HEK293 (cell line): Measurements from ENCODE around the gene SHISA5.

Experiments used
- CTCF ChIA-PET: fragments of 350-600 bp; formaldehyde crosslinking; extraction: SDS; loops from one replicate; lab custom pipeline; 2021; ENCODE audit warnings: antibody characterized with exemption; lab: Yijun Ruan, JAX
- POLR2A ChIA-PET: fragments of 300-600 bp; formaldehyde crosslinking; extraction: SDS; loops from one replicate; lab custom pipeline; 2020; ENCODE audit warnings: antibody characterized with exemption, inconsistent platforms; lab: Yijun Ruan, JAX
- H3K27ac ChIP-seq: fragments of 200-500 bp; sonication (Bioruptor generic); 2 replicates; pipeline ENCODE4 v1.5.1; 2014; ENCODE audit warnings: low read depth, low read length, control low read depth, inconsistent platforms; ENCODE audit errors: extremely low read depth
- H3K36me3 ChIP-seq, 2 experiments: fragments of 200-500 bp in 1 of 2; sonication (Bioruptor generic) in 1 of 2; 1 replicate in 1 of 2; 2 replicates in 1 of 2; pipeline ENCODE4 v1.5.1; 2014 to 2017; ENCODE audit warnings: inconsistent platforms in 2 of 2, low read length in 2 of 2; ENCODE audit not compliant: control insufficient read depth in 2 of 2, insufficient read depth in 1 of 2
- H3K4me1 ChIP-seq: fragments of 200-500 bp; sonication (Bioruptor generic); 2 replicates; pipeline ENCODE4 v1.5.1; 2014; ENCODE audit warnings: mild to moderate bottlenecking, low read length, inconsistent platforms; ENCODE audit not compliant: control insufficient read depth, insufficient read depth
- H3K4me3 ChIP-seq: 2 replicates; pipeline ENCODE4 v1.5.1; 2011; ENCODE audit warnings: low read depth, mild to moderate bottlenecking, control low read depth, low read length, moderate library complexity
- H3K9me3 ChIP-seq: fragments of 200-500 bp; sonication (Bioruptor generic); 2 replicates; pipeline ENCODE4 v1.5.1; 2014; ENCODE audit warnings: low read depth, low read length, inconsistent platforms; ENCODE audit not compliant: control insufficient read depth, insufficient read depth
- FEZF1 ChIP-seq: fragments of 450-650 bp; formaldehyde crosslinking; IDR thresholded peaks from 2 replicates; pipeline ENCODE4 v1.5.1; 2016; ENCODE audit warnings: missing biosample characterization, missing genetic modification characterization
- GLIS1 ChIP-seq: fragments of 450-650 bp; formaldehyde crosslinking; IDR thresholded peaks from 2 replicates; pipeline ENCODE4 v1.5.1; 2016; ENCODE audit warnings: missing biosample characterization, missing genetic modification characterization
- GLIS2 ChIP-seq: fragments of 450-650 bp; formaldehyde crosslinking; IDR thresholded peaks from 2 replicates; pipeline ENCODE4 v1.5.1; 2016; ENCODE audit warnings: missing biosample characterization, missing genetic modification characterization
- KLF7 ChIP-seq: fragments of 450-650 bp; formaldehyde crosslinking; IDR thresholded peaks from 2 replicates; pipeline ENCODE4 v1.5.1; 2016; ENCODE audit warnings: missing biosample characterization, missing genetic modification characterization, borderline replicate concordance
- PRDM10 ChIP-seq: fragments of 450-650 bp; formaldehyde crosslinking; IDR thresholded peaks from 2 replicates; pipeline ENCODE4 v1.5.1; 2016; ENCODE audit warnings: missing biosample characterization, missing genetic modification characterization
- SCRT2 ChIP-seq: fragments of 450-650 bp; formaldehyde crosslinking; IDR thresholded peaks from 2 replicates; pipeline ENCODE4 v1.5.1; 2016; ENCODE audit warnings: missing biosample characterization, missing genetic modification characterization
- YY2 ChIP-seq: fragments of 450-650 bp; formaldehyde crosslinking; IDR thresholded peaks from 2 replicates; pipeline ENCODE4 v1.5.1; 2016; ENCODE audit warnings: missing biosample characterization, missing genetic modification characterization
- ZEB2 ChIP-seq: fragments of 450-650 bp; formaldehyde crosslinking; IDR thresholded peaks from 2 replicates; pipeline ENCODE4 v1.5.1; 2016; ENCODE audit warnings: missing biosample characterization, missing genetic modification characterization
- ZFP69B ChIP-seq: fragments of 450-650 bp; formaldehyde crosslinking; IDR thresholded peaks from 2 replicates; pipeline ENCODE4 v1.5.1; 2016; ENCODE audit warnings: missing biosample characterization, missing genetic modification characterization
- ZNF10 ChIP-seq: fragments of 450-650 bp; formaldehyde crosslinking; IDR thresholded peaks from 2 replicates; pipeline ENCODE4 v1.5.1; 2017; ENCODE audit warnings: missing biosample characterization, missing genetic modification characterization
- ZNF121 ChIP-seq: fragments of 450-650 bp; formaldehyde crosslinking; IDR thresholded peaks from 2 replicates; pipeline ENCODE4 v1.5.1; 2016; ENCODE audit warnings: missing biosample characterization, missing genetic modification characterization
- ZNF140 ChIP-seq: fragments of 450-650 bp; formaldehyde crosslinking; IDR thresholded peaks from 2 replicates; pipeline ENCODE4 v1.5.1; 2016; ENCODE audit warnings: missing biosample characterization, missing genetic modification characterization
- ZNF174 ChIP-seq: fragments of 450-650 bp; formaldehyde crosslinking; IDR thresholded peaks from 2 replicates; pipeline ENCODE4 v1.5.0; 2017; ENCODE audit warnings: missing biosample characterization, mild to moderate bottlenecking, missing genetic modification characterization
- ZNF18 ChIP-seq: fragments of 450-650 bp; formaldehyde crosslinking; IDR thresholded peaks from 2 replicates; pipeline ENCODE4 v1.5.1; 2016; ENCODE audit warnings: missing biosample characterization, missing genetic modification characterization
- ZNF311 ChIP-seq: fragments of 450-650 bp; formaldehyde crosslinking; IDR thresholded peaks from 2 replicates; pipeline ENCODE4 v1.5.1; 2017; ENCODE audit warnings: missing biosample characterization, missing genetic modification characterization, borderline replicate concordance
- ZNF404 ChIP-seq: fragments of 450-650 bp; formaldehyde crosslinking; IDR thresholded peaks from 2 replicates; pipeline ENCODE4 v1.5.1; 2017; ENCODE audit warnings: missing biosample characterization, missing genetic modification characterization
- ZNF449 ChIP-seq: fragments of 450-650 bp; formaldehyde crosslinking; IDR thresholded peaks from 2 replicates; pipeline ENCODE4 v1.5.1; 2017; ENCODE audit warnings: missing biosample characterization, mild to moderate bottlenecking, missing genetic modification characterization, moderate library complexity
- ZNF473 ChIP-seq: fragments of 450-650 bp; formaldehyde crosslinking; IDR thresholded peaks from 2 replicates; pipeline ENCODE4 v1.5.1; 2017; ENCODE audit warnings: missing biosample characterization, missing genetic modification characterization
- ZNF529 ChIP-seq: fragments of 450-650 bp; formaldehyde crosslinking; IDR thresholded peaks from 2 replicates; pipeline ENCODE4 v1.5.1; 2017; ENCODE audit warnings: missing genetic modification characterization, missing biosample characterization; ENCODE audit not compliant: insufficient replicate concordance
- ZNF596 ChIP-seq: fragments of 450-650 bp; IDR thresholded peaks from 2 replicates; pipeline ENCODE4 v1.5.0; 2018; ENCODE audit warnings: missing biosample characterization, mild to moderate bottlenecking, missing genetic modification characterization, moderate library complexity
- ZSCAN30 ChIP-seq: fragments of 450-650 bp; IDR thresholded peaks from 2 replicates; pipeline ENCODE4 v1.5.1; 2018; ENCODE audit warnings: missing biosample characterization, mild to moderate bottlenecking, missing genetic modification characterization, moderate library complexity
- TF ChIP-seq, protein P1 (sequence below): fragments of 450-650 bp; formaldehyde crosslinking; IDR thresholded peaks from 2 replicates; pipeline ENCODE4 v1.5.1; 2016; ENCODE audit warnings: missing biosample characterization, missing genetic modification characterization

The SHISA5 gene

GRCh38 chr3:48466386-48467109 is 37.4 kb downstream of the SHISA5 start:
- Histone ChIP-seq H3K9me3 (no peaks in the 10 kb centered on the region), H3K4me1 (no peaks in the 10 kb centered on the region), H3K27ac (no peak overlapping the region), H3K36me3 (peaks cover 0 to 72% of the 10 kb centered on the region in 2 experiments; a peak in 2 of 3 replicates), H3K4me3 (no peak overlapping the region)
- ChIA-PET CTCF (interaction anchor here (0.8 kb wide), 1 partner anchor 81 kb away, joined by 4 read pairs; no protein-coding TSS in a partner anchor), POLR2A (interaction anchor here (0.6 to 0.7 kb wide), 3 partner anchors 8 to 41 kb away, joined by 3 to 4 read pairs (median 3); no protein-coding TSS in a partner anchor)
- 0 out of 2 replicates have a peak, but pooled peaks have one; percentile 16 for TF ChIP-seq GLIS2
- TF ChIP-seq ZNF174 (tag by site-specific recombination), result no peak
- no peak for TF ChIP-seq YY2 (tag by site-specific recombination)
- TF ChIP-seq GLIS1, result peak; percentile 76
- no peak for TF ChIP-seq ZNF473 (tag by site-specific recombination)
- TF ChIP-seq ZNF404 (tag by site-specific recombination), result no peak
- no peak for TF ChIP-seq KLF7 (tag by site-specific recombination)
- no peak for TF ChIP-seq ZNF596
- no peak for TF ChIP-seq SCRT2 (tag by site-specific recombination)
- no peak for TF ChIP-seq ZNF18 (tag by site-specific recombination)

DNA sequence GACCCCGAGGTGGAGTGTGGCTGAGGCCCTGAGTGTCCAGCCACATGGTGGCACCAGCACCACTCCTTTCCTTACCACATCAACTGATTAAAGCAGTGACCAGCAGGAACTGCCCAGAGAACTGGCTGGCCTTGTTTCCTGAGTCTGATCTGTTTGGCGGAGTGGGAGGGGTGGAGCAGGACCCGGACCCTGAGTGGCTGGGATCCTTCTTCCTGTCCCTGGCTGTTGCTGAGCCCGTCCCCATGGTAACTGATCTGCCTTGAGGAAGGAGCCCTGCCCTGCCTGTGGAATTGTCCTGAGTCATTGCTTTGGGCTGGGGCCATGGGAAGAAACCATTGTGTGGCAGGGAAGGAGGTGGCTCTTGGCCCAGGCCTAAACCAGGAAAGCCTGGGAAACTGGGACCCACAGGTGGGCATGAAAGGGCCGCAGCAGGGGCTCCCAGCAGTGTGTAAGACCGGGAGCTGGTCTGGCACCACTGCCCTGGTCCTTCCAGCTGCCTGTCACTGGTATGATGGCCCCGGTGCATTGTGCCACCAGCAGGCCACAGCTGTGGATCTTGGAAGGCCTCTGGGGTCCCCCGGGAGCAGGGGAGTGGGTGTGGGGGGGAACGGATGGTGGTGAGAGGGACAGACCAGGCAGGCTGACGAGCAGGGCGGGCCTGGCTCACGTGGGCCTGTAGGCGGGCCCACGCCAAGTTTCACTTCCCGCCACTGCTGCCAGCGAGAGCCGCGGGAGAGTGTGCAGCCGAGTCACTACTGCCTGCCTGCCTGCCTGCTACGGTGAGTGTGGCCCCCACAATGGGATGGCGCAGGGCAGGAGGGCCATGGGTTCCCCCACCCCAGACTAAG is 38.2 kb downstream of the SHISA5 start:
- POLR2A ChIA-PET, result interaction anchor here (0.6 kb wide), 2 partner anchors 8 to 17 kb away, joined by 3 to 4 read pairs; no protein-coding TSS in a partner anchor
- TF ChIP-seq ZNF140 (tag by site-specific recombination), result no peak
- TF ChIP-seq, protein P1, sequence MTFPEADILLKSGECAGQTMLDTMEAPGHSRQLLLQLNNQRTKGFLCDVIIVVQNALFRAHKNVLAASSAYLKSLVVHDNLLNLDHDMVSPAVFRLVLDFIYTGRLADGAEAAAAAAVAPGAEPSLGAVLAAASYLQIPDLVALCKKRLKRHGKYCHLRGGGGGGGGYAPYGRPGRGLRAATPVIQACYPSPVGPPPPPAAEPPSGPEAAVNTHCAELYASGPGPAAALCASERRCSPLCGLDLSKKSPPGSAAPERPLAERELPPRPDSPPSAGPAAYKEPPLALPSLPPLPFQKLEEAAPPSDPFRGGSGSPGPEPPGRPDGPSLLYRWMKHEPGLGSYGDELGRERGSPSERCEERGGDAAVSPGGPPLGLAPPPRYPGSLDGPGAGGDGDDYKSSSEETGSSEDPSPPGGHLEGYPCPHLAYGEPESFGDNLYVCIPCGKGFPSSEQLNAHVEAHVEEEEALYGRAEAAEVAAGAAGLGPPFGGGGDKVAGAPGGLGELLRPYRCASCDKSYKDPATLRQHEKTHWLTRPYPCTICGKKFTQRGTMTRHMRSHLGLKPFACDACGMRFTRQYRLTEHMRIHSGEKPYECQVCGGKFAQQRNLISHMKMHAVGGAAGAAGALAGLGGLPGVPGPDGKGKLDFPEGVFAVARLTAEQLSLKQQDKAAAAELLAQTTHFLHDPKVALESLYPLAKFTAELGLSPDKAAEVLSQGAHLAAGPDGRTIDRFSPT (tag by site-specific recombination), result 0 out of 2 replicates have a peak, but pooled peaks have one; percentile 12
- peak; percentile 78 for TF ChIP-seq ZFP69B (tag by site-specific recombination)
- TF ChIP-seq ZNF529, result no peak
- no peak for TF ChIP-seq ZNF311
- peak; percentile 92 for TF ChIP-seq ZNF10 (tag by site-specific recombination)
- no peak for TF ChIP-seq ZNF121 (tag by site-specific recombination)
- no peak for TF ChIP-seq ZNF174 (tag by site-specific recombination)
- 0 out of 2 replicates have a peak, but pooled peaks have one; percentile 52 for TF ChIP-seq ZNF449 (tag by site-specific recombination)
- TF ChIP-seq ZSCAN30 (tag by site-specific recombination), result no peak
- no peak for TF ChIP-seq ZEB2
- no peak for TF ChIP-seq FEZF1
- TF ChIP-seq PRDM10, result peak; percentile 94

More for the DNA sequence above, 38.2 kb downstream of the SHISA5 start:
- H3K9me3 ChIP-seq, result no peaks in the 10 kb centered on the region
- no peak overlapping the region for H3K4me3 ChIP-seq
- H3K27ac ChIP-seq, result no peak overlapping the region; the same call in 1 of the 2 replicates
- CTCF ChIA-PET, result interaction anchor here (0.6 kb wide), 1 partner anchor 229 kb away, joined by 3 read pairs; no protein-coding TSS in a partner anchor
- peaks cover 0 to 80% of the 10 kb centered on the region in 2 experiments; a peak in 1 of 3 replicates for H3K36me3 ChIP-seq
- H3K4me1 ChIP-seq, result no peaks in the 10 kb centered on the region
